HG02870 (cell line): ENCODE measurements around the gene ADAM19.

Experiments
- ATAC-seq: cut with Tn5 transposase; IDR thresholded peaks from one replicate; pipeline ENCODE4 v1.9.1; 2021; ENCODE audit warnings: mild to moderate bottlenecking, moderate library complexity; ENCODE audit not compliant: unreplicated experiment

ADAM19 gene

DNA sequence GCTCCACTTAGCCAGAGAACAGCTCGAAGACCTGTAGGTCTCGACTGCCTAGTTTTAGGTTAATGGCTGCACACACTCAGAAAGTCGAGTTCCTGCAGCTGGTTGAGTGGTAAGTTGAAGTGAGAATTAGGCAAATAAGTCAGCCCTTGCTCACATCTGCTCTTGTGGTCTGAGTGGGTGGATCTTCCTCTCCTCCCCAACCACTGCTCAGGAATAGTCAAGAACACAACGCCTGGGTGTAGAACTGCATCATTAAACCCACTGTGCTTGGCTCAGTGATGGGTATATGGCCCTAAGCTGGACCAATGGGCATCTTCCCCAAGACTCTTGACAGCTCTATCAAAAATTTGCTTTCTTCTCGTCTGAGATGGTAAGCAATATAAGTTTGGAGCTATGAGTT, 20.9 kb upstream of the ADAM19 start:
- ATAC-seq, result peak; percentile 71

DNA sequence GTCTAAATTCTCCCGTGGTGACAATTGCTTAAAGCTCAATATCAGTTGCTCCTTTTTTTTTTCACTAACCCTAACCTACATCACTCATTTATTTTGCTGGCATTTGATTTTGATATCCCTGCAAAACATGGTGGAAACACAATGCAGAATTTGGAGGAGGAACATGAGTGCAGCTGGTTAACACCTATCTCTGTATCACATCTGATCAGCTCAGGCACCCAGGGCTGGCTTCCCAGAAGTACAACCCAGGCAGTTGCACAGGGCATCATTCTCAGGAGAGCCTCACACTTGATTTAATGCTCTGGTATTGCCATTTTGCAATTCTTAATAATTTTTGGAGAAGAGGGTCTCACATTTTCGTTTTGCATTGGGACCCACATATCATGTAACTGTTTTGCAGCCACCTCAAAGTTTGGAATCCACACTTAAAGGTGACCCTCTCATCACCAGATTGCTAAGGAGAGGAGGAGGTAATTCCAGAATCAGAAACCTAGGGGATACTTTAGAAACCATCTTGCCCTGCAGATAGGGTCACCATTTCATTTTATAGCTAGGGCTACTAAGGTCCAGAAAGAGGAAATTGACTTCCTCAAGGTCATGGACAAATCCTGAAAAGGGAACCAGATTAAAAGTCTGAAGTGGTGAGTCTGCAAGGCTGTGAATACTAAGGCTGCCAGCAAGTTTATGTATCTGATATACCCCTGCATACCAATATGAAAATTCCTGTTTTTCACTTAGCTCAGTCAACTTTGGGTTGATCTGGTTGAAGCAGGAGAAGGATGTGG, 19.3 kb upstream of the ADAM19 start:
- ATAC-seq, result no peak

DNA sequence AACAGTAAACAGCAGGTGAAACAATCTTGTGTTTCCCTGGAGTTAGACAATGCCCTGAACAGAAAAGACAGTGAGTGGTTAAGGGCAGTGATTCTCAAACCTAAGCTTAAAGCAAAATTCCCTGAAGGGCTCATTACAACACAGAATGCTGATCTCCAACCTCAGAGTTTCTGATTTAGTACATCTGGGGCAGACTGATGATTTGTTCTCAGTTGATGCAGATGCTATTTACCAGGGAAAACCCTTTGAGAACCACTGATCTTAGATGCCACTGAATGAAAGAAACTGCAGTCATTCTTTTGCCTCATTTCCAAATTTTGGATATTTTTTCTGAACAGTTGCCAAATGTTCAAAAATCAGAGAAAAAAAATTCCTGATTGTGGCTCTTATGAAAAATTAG, 18.7 kb upstream of the ADAM19 start:
- no peak for ATAC-seq

DNA sequence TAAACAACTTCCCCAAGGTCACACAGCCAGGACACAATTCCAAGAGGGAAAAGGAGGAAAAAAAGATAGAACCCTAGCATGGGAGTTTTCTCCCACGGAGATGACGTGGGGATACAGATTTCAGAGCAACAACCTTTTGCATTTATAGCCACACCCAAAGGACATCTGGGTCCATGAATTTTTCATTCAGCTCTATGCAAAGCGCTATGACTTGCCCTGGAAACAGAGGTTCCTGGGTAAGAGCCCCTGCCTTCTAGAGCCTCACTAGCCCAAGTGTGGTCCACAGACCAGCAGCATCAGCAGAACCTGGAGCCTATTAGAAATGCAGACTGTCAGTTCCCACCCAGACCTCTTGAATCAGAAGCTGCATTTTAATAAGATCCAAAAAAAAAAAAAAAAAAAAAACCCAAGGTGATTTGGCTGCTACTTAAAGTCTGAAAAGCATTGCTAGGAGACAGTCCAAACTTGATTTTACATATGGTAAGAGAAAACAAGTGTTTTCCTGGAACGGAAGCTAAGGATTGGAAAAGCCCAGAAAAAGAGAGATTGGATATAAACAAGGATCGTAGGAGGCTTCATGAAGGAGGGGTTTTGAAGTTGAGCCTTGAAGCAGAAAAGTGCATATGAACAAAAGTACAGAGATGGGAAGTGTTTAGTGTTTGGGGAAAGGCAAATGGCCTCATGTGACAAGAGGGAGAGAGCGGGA, 17.6 kb upstream of the ADAM19 start:
- no peak for ATAC-seq

DNA sequence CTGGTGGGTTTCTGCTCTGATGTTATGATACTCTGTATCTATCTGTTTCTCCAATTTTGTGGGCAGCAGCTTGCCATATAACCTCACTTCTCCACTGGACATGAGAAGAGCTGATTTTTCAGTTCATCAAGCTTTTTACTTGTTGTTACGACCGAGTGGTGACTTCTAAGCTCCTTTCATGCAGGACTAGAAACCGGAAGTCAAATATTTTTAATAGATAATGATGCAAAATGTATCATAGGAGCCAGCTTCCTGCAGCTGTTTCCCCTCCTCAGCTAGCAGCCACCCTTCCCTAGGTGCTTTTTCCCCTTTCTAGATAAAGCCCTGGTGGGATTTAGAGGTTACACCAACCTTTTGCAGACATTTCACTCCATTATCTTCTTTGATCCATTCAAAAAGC, 17.0 kb upstream of the ADAM19 start:
- ATAC-seq, result no peak

DNA sequence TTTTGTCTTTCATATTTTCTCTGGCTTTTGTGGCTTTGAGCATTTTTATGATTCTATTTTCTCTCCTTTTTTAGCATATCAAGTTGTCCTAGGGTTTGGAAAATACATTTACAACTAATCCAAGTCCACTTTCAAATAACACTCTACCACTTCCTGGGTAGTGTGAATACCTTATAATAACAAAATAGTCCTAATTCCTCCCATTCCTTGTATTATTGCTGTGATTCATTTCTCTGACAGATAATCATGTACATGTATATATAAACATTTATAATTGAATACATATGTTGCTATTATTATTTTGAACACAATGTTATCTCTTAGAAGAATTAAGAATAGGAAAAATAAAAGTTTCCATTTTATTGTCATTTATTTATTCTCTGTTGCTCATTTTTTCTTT, 14.9 kb upstream of the ADAM19 start:
- no peak for ATAC-seq

DNA sequence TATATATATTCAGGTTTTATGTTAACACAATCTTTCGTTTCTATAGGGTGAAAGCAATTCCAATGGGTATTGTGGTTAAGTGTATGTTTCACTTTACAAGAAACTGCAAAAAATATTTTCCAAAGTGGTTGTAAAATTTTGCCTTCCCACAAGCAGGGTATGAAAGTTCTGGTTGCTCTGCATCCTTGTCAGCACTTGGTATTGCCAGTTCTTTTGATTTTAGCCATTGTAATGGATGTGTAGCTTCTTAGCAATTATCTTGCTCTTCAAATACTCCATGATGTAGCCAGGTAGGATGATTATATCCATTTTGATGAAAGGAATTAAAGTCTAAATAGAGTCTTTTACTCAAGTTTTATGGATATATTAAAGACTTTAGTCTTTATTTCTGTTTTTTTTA, 9.1 kb upstream of the ADAM19 start:
- no peak for ATAC-seq

DNA sequence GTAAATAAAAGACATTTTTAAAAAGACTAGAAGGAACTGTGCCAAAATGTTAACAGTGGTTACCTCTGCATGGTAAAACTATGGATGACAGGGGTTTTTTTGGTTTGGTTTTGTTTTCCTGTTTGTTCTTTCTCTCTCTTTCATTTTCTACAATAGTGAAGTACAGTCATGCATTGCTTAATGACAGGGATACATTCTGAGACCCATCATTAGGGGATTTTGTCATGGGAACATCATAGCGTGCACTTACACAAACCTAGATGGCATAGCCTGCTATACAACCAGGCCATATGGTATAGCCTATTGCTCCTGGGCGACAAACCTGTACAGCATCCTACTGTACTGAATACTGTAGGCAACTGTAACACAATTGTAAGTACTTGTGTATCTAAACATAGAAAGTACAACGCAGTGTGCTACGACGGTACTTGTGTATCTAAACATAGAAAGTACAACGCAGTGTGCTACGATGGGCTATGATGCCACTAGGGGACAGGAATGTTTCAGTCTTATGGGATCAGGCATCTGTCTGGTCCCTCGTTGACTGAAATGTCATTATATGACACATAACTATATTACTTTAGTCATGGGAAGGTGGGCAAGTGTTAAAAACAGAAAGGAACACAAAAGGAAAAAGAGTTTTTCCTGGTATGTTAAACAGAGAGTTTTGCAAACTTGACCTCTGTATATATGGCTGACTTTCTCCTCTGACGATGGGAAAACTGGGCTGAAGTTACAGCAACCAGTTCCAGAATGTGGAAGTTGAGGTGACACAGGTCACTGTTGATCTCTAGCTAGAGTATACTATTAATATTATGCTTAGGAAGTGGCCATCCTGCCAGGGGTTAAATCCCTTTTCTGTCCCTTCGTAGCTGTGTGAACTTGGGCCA, 7.4 kb upstream of the ADAM19 start:
- ATAC-seq, result peak; percentile 47

DNA sequence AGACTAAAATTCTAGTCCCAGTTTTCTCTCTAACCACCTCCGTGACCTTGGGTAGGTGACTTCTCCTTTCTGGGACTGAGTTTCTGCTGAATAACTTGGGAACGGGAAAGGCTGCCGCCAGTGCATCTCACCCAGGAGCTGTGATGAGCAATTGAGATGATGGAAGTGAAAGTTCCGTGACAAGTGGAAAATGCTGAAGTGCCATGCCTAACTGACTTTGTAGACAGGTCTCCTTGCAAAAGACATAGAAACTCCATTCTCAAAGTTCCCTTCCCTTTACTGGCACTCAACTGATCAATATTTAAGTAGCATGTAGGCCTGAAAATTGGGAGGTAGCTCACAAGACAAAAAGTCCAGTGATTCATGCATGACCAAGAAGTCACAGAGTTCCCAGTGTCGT, 6.3 kb upstream of the ADAM19 start:
- no peak for ATAC-seq

DNA sequence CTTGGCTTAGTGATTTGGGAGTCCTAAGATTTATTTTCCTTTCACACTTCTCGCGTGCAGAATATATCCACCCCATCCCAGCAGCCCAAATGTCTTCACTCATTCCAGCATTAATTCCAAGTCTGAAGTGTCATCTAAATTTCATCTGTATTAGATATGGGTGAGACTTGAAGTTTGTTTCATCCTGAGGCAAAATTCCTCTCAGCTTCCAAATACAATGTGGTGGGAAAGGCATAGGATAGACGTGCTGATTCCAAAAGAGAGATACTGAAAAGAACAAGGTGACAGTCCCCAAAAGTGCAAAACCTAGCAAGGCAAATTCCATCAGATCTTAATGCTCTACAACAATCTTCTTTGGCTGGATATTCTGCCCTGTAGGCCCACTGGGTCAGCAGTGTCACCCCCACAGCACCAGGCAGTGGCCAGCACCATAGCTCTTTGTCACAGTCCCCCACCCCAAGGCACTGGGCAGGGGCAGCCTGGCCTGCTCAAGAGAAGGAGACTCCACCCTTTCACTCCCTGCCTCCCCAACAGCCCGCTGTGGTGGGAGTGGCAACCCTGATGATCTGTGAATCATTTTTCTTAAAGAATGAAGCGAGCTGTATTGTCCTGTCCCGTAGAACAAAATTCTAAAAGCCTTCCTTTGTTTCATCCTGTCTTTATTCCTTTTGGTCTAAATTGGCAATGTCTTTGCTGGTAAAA, 2.7 kb upstream of the ADAM19 start:
- no peak for ATAC-seq

DNA sequence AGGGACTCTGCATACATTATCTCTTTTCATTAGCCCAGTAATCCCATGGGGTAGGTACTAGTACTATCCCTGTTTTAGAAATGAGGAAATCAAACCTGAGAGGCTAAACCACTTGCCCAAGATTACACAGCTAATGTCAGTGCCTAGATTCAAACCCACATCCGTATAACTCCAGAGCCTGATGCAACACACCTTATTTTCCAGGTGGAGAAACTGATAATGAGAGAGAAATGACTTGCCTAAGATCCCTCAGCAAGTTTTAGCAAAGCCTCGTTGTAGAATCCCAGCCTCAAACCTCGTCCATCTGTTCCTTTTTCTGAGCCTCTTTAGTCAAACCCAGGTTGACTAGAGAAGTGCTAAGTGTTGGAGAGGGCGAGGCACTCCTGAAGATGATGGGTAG, 1.1 kb upstream of the ADAM19 start:
- no peak for ATAC-seq

DNA sequence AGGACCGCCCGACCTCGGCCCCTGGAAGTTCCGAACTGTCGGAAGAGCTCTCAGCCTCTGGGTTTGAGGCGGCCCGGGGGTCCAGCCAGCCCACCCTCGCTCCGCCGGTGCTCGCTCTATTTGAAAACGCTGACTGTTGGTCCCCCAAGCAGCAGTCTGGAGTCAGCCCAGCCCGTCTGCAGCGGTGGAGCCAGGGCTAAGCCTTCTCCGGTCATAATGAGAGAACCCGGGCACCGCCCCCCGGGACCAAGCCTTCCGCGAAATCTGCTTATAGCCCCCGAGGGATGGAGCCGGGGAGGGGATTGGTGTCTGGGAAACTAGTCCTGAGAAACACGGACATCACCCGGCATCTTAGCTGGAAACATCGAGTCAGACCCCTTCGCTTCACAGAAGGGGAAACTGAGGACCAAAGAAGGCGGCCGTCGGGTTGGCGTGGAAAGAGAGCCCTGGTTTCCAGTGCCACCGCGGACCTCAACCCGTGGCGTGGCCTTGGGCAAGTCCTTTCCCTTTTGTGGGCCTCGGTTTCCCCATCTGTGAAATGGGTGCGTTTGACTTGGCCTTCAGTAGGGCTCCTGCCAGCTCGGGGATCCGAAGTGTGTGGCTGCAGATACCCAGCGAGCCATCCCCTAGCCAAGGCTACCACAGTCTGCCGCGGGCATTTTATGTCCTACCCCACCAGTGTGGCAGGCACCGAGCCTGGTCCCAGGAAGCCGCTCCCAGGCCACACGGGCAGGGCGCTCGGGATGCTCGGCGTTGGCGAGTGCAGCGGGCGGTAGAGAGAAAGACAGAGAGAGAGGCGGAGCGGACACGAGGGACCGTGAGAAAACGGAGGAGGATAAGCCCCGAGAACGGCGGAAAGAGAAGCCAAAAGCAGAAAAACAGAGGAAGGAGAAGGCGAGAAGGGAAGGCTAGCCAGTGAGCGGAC, 857 bp downstream of the ADAM19 start:
- peak; percentile 2 for ATAC-seq

DNA sequence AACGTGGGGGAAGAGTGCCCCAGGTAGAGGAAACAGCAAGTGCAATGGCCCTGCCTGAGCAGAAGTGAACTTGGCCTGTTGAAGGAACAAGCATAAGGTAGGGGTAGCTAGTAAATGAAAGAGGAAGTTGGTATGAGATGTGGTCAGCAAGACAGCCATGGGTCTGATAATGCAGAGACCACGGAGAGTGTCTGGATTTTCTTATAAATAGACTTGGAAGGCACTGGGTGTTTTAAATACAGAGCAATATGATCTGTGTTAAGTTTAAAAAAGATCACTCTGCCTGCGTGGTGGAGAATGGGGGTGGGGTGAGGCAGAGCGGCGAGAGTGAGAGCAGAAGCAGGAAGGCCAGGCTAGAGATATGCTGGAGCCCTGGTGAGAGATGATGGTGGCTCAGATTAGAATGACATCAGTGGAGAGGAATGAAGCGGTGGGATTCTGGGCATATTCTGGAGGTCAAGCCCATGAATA, 4.2 kb downstream of the ADAM19 start:
- ATAC-seq, result peak; percentile 69

DNA sequence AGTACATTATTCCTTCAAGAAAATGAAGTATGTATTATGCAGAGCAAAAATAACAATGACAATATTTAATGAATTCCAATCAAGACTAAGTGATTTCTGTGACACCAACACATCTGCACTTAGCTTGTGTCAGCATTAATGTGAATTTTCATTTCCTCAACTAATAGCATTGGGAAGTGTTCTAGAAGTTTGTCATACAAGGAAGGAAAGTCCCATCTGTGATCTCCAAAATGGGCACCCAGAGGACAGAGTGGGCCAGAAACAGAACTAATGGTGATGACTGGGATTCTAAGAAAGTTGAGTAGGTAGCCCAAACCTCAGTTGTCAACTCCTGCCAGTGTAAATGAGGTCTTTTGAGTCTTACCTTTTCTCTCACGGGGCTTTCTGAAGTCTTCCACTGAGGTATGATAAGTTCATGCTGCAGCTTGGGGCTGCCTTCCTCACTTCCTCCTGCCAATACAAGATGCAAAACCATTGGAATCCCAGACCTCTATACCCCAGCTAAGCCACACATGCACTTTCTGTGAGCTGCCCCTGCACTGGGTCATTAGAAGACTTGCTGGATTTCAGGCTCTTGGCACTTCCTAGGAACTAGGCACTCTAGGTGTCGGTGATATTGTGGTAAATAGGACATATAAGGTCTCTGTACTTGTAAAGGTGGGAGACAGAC, 4.9 kb downstream of the ADAM19 start:
- ATAC-seq, result no peak

DNA sequence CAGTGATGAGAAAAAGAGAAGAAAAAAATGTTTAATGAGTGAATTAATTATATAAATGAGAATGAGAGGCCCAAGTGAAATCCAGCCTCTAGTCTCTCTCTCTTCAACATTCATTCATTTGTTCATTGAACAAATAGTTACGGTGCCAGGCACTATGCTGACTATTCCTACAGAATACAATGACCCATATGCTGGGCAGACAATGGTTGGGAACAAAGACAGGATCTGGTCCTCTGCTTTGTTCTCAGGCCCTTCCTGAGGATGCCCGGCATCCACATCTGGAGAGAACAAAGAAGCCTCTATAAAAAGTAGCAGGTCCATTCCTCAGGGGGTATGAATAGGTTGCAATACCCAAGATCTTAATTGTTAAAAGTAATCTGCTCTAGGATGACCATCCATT, 6.9 kb downstream of the ADAM19 start:
- ATAC-seq, result no peak

DNA sequence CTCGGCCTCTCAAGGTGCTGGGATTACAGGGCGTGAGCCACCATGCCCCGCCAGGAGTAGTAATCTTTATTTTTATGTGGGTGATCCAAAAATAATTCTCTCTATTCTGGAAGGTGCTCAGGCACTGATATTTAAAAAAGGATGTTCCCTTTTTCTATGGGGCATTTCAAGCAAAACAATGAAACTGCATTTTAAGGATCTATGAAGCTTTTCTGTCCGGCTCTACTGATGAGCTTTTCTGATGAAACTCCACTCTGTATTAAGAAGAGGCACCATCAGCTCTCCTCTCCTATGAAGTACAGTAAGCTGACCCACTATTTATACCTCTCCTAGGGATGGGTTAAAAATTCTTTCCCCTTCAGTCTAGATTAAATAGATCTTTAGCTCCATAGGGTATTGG, 7.4 kb downstream of the ADAM19 start:
- no peak for ATAC-seq

DNA sequence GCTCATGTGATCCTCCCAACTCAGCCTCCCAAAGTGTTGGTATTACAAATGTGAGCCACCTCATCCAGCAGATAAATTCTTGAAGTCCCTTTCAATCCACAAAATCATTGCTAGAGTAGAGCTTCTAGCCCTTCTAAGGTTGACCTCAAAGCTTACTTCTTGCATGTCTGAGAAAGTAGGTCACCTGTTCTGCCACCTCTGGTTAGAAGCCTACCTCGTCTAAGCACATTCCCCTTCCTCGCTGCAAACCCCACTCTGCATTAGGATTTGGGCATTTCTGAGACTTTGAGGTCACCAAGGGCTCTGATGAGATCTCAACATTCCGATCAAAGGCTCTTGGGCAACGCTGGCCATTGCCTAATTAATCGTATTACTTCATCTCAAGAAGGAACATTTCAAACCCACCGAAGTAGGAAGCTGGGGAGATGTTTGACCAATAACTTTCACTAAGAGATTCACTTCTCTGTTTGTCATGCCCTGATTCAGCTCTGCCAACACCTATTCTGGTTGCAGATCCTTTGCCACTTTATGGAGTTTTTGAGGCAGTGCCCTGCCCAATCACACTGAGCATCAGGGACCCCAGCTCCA, 8.6 kb downstream of the ADAM19 start:
- no peak for ATAC-seq

DNA sequence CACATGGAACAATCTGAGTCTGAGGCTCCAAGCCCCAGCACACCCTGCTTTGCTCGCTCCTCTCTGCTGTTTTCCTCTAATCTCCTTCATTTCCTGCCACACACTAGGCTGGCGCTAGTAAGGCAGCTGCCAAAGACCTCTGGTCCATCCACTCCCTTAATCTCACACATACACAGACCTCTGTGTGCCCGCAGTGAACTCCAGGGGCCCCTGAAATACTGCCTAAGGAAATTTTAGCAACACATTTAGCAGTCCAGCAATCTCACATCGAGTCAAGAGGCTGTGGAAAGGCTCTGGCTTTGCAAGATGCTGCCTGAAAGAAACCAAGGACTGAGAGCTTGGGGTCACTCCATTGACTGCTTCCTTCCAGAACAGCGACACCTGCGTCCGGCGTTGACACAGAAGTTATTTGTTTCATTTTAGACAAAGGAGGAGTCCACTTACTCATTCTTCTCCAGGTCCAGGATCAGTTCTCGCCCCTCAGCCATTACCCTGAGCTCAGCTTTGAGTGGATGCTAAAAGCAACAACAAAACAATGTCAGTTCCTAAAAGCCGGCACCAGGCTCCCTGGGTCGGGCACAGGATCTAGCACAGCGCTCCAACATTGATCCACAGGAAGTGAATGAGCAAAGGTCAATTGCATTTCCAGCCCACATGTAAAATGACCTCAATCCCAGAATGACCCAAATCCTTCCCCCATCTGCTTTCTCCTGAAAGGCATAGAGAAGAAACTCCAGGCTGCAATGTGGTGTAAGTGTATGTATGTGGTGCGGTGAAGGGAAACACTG, 11.5 kb downstream of the ADAM19 start:
- no peak for ATAC-seq
